LNCaP clone FGC (cell line): ENCODE data around the gene IGF2R.
A peak's percentile ranks its signal among the peaks of the same experiment; 100 is the strongest.
"Not testable (repeated sequence)": the region's sequence is repeated elsewhere in the genome, so short reads cannot be mapped to it uniquely, and the experiment has no call there.

Experiments
- DNase-seq: peaks from one replicate; pipeline ENCODE4 v3.0.0-alpha.2; 2011; ENCODE audit warnings: low read depth
- H3K4me3 ChIP-seq: 2 replicates; pipeline ENCODE4 v1.5.1; 2011; ENCODE audit warnings: mild to moderate bottlenecking, low read depth, low read length, control low read depth
- CTCF ChIP-seq: IDR thresholded peaks from 2 replicates; pipeline ENCODE4 v1.5.1; 2012; ENCODE audit warnings: mild to moderate bottlenecking; ENCODE audit not compliant: control insufficient read depth, insufficient read depth; ENCODE audit errors: extremely low read depth

The IGF2R gene

GRCh38 chr6:160085713-160086505 is 117.0 kb downstream of the IGF2R start:
- TF ChIP-seq CTCF, result no peak
- no peak overlapping the region for H3K4me3 ChIP-seq
- no peak for DNase-seq

- no peak overlapping the region for H3K4me3 ChIP-seq
- no peak for TF ChIP-seq CTCF
- no peak for DNase-seq
Measured at GRCh38 chr6:160086754-160087153, 117.9 kb downstream of the IGF2R start.

GRCh38 chr6:160088069-160088783 is 119.3 kb downstream of the IGF2R start:
- peak; percentile 89 for TF ChIP-seq CTCF
- no peak overlapping the region for H3K4me3 ChIP-seq
- DNase-seq, result no peak

- no peak for TF ChIP-seq CTCF
- no peak overlapping the region for H3K4me3 ChIP-seq
Measured at GRCh38 chr6:160088784-160089533, 120.1 kb downstream of the IGF2R start.

GRCh38 chr6:160089534-160089897 is 120.6 kb downstream of the IGF2R start:
- no peak overlapping the region for H3K4me3 ChIP-seq
- no peak for TF ChIP-seq CTCF
- no peak for DNase-seq

More at GRCh38 chr6:160088784-160089533, 120.1 kb downstream of the IGF2R start:
- no peak for DNase-seq

- DNase-seq, H3K4me3 ChIP-seq: not testable (repeated sequence)
Measured at GRCh38 chr6:160090442-160091239, 121.8 kb downstream of the IGF2R start.

- not testable (repeated sequence) for DNase-seq, H3K4me3 ChIP-seq
Measured at GRCh38 chr6:160092176-160092575, 123.3 kb downstream of the IGF2R start.
